HTERT RPE-1 (cell line): ENCODE data around the gene HERC5.
"Not testable (repeated sequence)": the region's sequence is repeated elsewhere in the genome, so short reads cannot be mapped to it uniquely, and the experiment has no call there.

Experiments used
- in situ Hi-C: fragments of 300-500 bp; cut with MboI; formaldehyde crosslinking; loops from 4 replicates; pipeline ENCODE4 v1.14.3; 2020; ENCODE audit warnings: low sequenced_read_pairs

The HERC5 gene

GRCh38 chr4:88456670-88457306 lies at the start of gene HERC5:
Gene HERC5 (plus strand): TSS chr4:88457119. CDS start chr4:88457270, 151 bp downstream.
- in situ Hi-C loops, result no loop called here

- in situ Hi-C loops, result no loop called here
These were observed 47.7 kb upstream of the HERC5 start for GRCh38 chr4:88409206-88409605.

GRCh38 chr4:88409789-88410188 lies 47.1 kb upstream of the HERC5 start:
- in situ Hi-C loops, result no loop called here

- in situ Hi-C loops, result no loop called here
These were observed 45.3 kb upstream of the HERC5 start for GRCh38 chr4:88411491-88412096.

GRCh38 chr4:88413801-88414200 lies 43.1 kb upstream of the HERC5 start:
- in situ Hi-C loops, result no loop called here

GRCh38 chr4:88414755-88415154 lies 42.2 kb upstream of the HERC5 start:
- in situ Hi-C loops, result no loop called here

- in situ Hi-C loops, result no loop called here
These were observed 40.9 kb upstream of the HERC5 start for GRCh38 chr4:88415982-88416381.

GRCh38 chr4:88418411-88418810 lies 38.5 kb upstream of the HERC5 start:
- in situ Hi-C loops, result no loop called here

GRCh38 chr4:88419874-88420273 lies 37.0 kb upstream of the HERC5 start:
- in situ Hi-C loops, result no loop called here

GRCh38 chr4:88420844-88421243 lies 36.1 kb upstream of the HERC5 start:
- in situ Hi-C loops, result no loop called here

GRCh38 chr4:88422403-88422802 lies 34.5 kb upstream of the HERC5 start:
- in situ Hi-C loops, result no loop called here

- in situ Hi-C loops, result no loop called here
These were observed 27.5 kb upstream of the HERC5 start for GRCh38 chr4:88429401-88429800.

GRCh38 chr4:88435987-88436693 lies 20.8 kb upstream of the HERC5 start:
- in situ Hi-C loops, result no loop called here

- in situ Hi-C loops, result not testable (repeated sequence)
These were observed 19.0 kb upstream of the HERC5 start for GRCh38 chr4:88437873-88438272.

- in situ Hi-C loops, result no loop called here
These were observed 17.7 kb upstream of the HERC5 start for GRCh38 chr4:88439161-88439760.

GRCh38 chr4:88440146-88440545 lies 16.8 kb upstream of the HERC5 start:
- in situ Hi-C loops, result no loop called here

- in situ Hi-C loops, result no loop called here
These were observed 15.2 kb upstream of the HERC5 start for GRCh38 chr4:88441696-88442095.

- in situ Hi-C loops, result no loop called here
These were observed 14.2 kb upstream of the HERC5 start for GRCh38 chr4:88442689-88443191.

- in situ Hi-C loops, result no loop called here
These were observed 13.4 kb upstream of the HERC5 start for GRCh38 chr4:88443486-88443885.

- in situ Hi-C loops, result no loop called here
These were observed 11.7 kb upstream of the HERC5 start for GRCh38 chr4:88445252-88445651.

- in situ Hi-C loops, result no loop called here
These were observed 10.8 kb upstream of the HERC5 start for GRCh38 chr4:88446124-88446523.
